NT2/D1 (cell line): Measurements from ENCODE around the gene ST8SIA5.

Experiments used
- DNase-seq: peaks from one replicate; pipeline ENCODE4 v3.0.0-alpha.2; 2011; ENCODE audit warnings: low read depth, low spot score
- H3K27me3 ChIP-seq: 2 replicates; pipeline ENCODE4 v1.6.0; 2011; ENCODE audit warnings: mild to moderate bottlenecking; ENCODE audit not compliant: insufficient read length, insufficient read depth
- H3K36me3 ChIP-seq: 2 replicates; pipeline ENCODE4 v1.6.1; 2011; ENCODE audit warnings: mild to moderate bottlenecking, low read length, mixed read lengths; ENCODE audit not compliant: insufficient read depth, insufficient read length
- H3K4me1 ChIP-seq: 2 replicates; pipeline ENCODE4 v1.5.1; 2011; ENCODE audit not compliant: insufficient read depth, insufficient read length
- H3K4me3 ChIP-seq: 2 replicates; pipeline ENCODE4 v1.5.1; 2011; ENCODE audit warnings: low read depth; ENCODE audit not compliant: insufficient read length
- H3K9ac ChIP-seq: 2 replicates; pipeline ENCODE4 v1.6.0; 2011; ENCODE audit warnings: low read depth; ENCODE audit not compliant: insufficient read length
- H3K9me3 ChIP-seq: 2 replicates; pipeline ENCODE4 v1.5.1; 2011; ENCODE audit warnings: mild to moderate bottlenecking, low read length; ENCODE audit not compliant: insufficient read depth
- SUZ12 ChIP-seq: IDR thresholded peaks from 2 replicates; pipeline ENCODE4 v1.6.1; 2011; ENCODE audit not compliant: insufficient read length, insufficient read depth; ENCODE audit errors: extremely low read depth
- YY1 ChIP-seq: IDR thresholded peaks from 2 replicates; pipeline ENCODE4 v1.6.1; 2011; ENCODE audit not compliant: insufficient read length, insufficient read depth
- ZNF274 ChIP-seq: IDR thresholded peaks from 2 replicates; pipeline ENCODE4 v1.6.1; 2011; ENCODE audit warnings: mild to moderate bottlenecking, low read depth, low read length

The ST8SIA5 gene

GRCh38 chr18:46731316-46731715, 25.5 kb downstream of the ST8SIA5 start:
- no peak for DNase-seq
- Histone ChIP-seq H3K9me3 (peaks cover 18% of the 10 kb centered on the region), H3K36me3 (no peaks in the 10 kb centered on the region), H3K4me3 (no peak overlapping the region), H3K27me3 (no peaks in the 10 kb centered on the region), H3K9ac (no peak overlapping the region), H3K4me1 (no peaks in the 10 kb centered on the region)
- TF ChIP-seq YY1 (no peak), ZNF274 (no peak), SUZ12 (no peak)

GRCh38 chr18:46728219-46728930, 28.5 kb downstream of the ST8SIA5 start:
- H3K9ac ChIP-seq: no peak overlapping the region
- no peaks in the 10 kb centered on the region for H3K4me1 ChIP-seq
- no peak overlapping the region for H3K4me3 ChIP-seq
- H3K27me3 ChIP-seq: no peaks in the 10 kb centered on the region
- H3K36me3 ChIP-seq: no peaks in the 10 kb centered on the region
- TF ChIP-seq SUZ12 (no peak), YY1 (no peak), ZNF274 (no peak)
- no peak for DNase-seq
- H3K9me3 ChIP-seq: peaks cover 18% of the 10 kb centered on the region

GRCh38 chr18:46727177-46727576, 29.7 kb downstream of the ST8SIA5 start:
- no peaks in the 10 kb centered on the region for H3K4me1 ChIP-seq
- DNase-seq: no peak
- no peak overlapping the region for H3K4me3 ChIP-seq
- no peak overlapping the region for H3K9ac ChIP-seq
- no peaks in the 10 kb centered on the region for H3K36me3 ChIP-seq
- no peak for TF ChIP-seq ZNF274
- TF ChIP-seq YY1: no peak
- no peak for TF ChIP-seq SUZ12
- H3K27me3 ChIP-seq: no peaks in the 10 kb centered on the region
- H3K9me3 ChIP-seq: peaks cover 18% of the 10 kb centered on the region

- TF ChIP-seq ZNF274: no peak
- no peak for TF ChIP-seq YY1
- TF ChIP-seq SUZ12: no peak
- Histone ChIP-seq H3K27me3 (no peaks in the 10 kb centered on the region), H3K36me3 (no peaks in the 10 kb centered on the region), H3K4me3 (no peak overlapping the region), H3K9ac (no peak overlapping the region), H3K9me3 (peaks cover 10% of the 10 kb centered on the region), H3K4me1 (no peaks in the 10 kb centered on the region)
- DNase-seq: no peak
Observed at GRCh38 chr18:46725310-46725709, 31.5 kb downstream of the ST8SIA5 start.

DNA sequence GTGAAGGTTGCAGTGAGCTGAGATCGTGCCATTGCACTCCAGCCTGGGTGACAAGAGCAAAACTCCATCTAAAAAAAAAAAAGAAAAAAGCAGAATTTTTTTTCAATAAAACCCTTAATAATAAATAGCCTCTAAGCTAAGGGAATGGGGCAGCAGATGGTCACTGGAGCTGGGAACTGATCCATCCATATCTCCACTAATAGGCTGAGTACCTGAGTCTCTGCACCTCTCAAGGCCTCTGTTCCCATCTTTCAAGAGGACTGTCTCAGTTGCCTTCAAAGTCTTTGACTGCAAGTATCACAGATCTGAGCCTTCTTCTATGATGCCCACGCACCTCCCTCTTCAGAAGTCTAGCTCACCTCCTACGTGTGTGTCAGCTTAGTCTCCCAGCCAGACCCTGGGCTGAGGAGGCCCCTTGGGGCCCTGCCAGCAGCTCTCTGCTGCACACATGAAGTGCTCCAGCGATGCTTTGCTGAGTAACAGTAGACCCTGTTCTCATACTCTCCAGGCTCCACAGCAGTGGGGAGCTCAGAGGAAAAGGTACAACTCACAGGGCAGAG, 32.9 kb downstream of the ST8SIA5 start:
- TF ChIP-seq SUZ12: no peak
- no peak for TF ChIP-seq ZNF274
- TF ChIP-seq YY1: no peak
- Histone ChIP-seq H3K27me3 (no peaks in the 10 kb centered on the region), H3K4me1 (no peaks in the 10 kb centered on the region), H3K4me3 (no peak overlapping the region), H3K9me3 (no peaks in the 10 kb centered on the region), H3K36me3 (no peaks in the 10 kb centered on the region), H3K9ac (no peak overlapping the region)
- DNase-seq: no peak

GRCh38 chr18:46722051-46722450, 34.8 kb downstream of the ST8SIA5 start:
- Histone ChIP-seq H3K27me3 (no peaks in the 10 kb centered on the region), H3K9ac (no peak overlapping the region), H3K9me3 (no peaks in the 10 kb centered on the region), H3K4me3 (no peak overlapping the region), H3K36me3 (no peaks in the 10 kb centered on the region), H3K4me1 (no peaks in the 10 kb centered on the region)
- DNase-seq: no peak
- TF ChIP-seq ZNF274: no peak
- TF ChIP-seq SUZ12: no peak
- no peak for TF ChIP-seq YY1

DNA sequence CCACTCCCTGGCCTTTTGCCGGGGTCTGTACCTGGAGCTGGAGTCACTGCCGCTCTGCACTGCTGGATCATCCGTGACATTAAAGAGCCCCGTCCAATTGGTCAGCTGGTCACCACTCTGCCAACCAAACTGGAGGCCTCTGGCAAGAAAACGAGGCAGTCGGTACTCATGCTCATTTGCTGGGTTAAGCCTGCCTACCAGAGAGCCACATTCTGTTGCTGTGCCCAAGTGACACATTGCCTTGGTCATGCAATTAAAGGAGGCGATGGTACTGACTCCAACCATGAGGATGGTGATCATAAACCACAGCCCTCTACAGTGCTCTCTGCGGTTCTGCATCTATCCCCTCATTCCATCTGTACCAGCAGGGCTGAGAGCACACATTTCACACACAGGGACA, 35.5 kb downstream of the ST8SIA5 start:
- no peak overlapping the region for H3K9ac ChIP-seq
- H3K9me3 ChIP-seq: no peaks in the 10 kb centered on the region
- peaks cover 4% of the 10 kb centered on the region for H3K4me1 ChIP-seq
- TF ChIP-seq SUZ12 (no peak), YY1 (no peak), ZNF274 (no peak)
- no peak overlapping the region for H3K4me3 ChIP-seq
- DNase-seq: no peak
- H3K36me3 ChIP-seq: no peaks in the 10 kb centered on the region
- H3K27me3 ChIP-seq: no peaks in the 10 kb centered on the region

- H3K36me3 ChIP-seq: no peaks in the 10 kb centered on the region
- no peak for TF ChIP-seq SUZ12
- TF ChIP-seq ZNF274: no peak
- no peak for TF ChIP-seq YY1
- H3K4me1 ChIP-seq: peaks cover 4% of the 10 kb centered on the region
- no peak overlapping the region for H3K9ac ChIP-seq
- no peak overlapping the region for H3K4me3 ChIP-seq
- no peak for DNase-seq
- no peaks in the 10 kb centered on the region for H3K9me3 ChIP-seq
- H3K27me3 ChIP-seq: no peaks in the 10 kb centered on the region
Observed at GRCh38 chr18:46720521-46720920, 36.3 kb downstream of the ST8SIA5 start.
